Mammary epithelial cell (primary cell): ENCODE measurements around the gene FAM200B.

Experiments used
- CTCF ChIP-seq, 2 donors: IDR thresholded peaks in 1 of 2; conservative IDR thresholded peaks in 1 of 2; 2 replicates each; pipeline ENCODE4 v1.5.1; 2011 to 2012; ENCODE audit warnings: inconsistent platforms in 2 of 2, low read length in 2 of 2, mild to moderate bottlenecking in 2 of 2, control low read depth in 1 of 2, low read depth in 1 of 2; ENCODE audit not compliant: insufficient read depth in 1 of 2; ENCODE audit errors: extremely low read depth in 1 of 2
- EZH2 ChIP-seq: IDR thresholded peaks from 2 replicates; pipeline ENCODE4 v1.6.1; 2012; ENCODE audit warnings: low read length, inconsistent platforms, borderline replicate concordance

GRCh38 chr4:15704129-15704528 is 22.5 kb downstream of the FAM200B start:
- TF ChIP-seq CTCF (conservative IDR thresholded peaks at IDR 0.05 in 1 of 2, IDR thresholded peaks at IDR 0.05 in 1 of 2; ENCODE audit: extremely low read depth in 1 of 2, insufficient read depth in 1 of 2, low read depth in 1 of 2, low read length in 2 of 2) (no peak), EZH2 (no peak)
